ENCODE results near the gene CABLES2. TPM values are rescaled to one million over a fixed set of nuclear protein-coding genes. Genes with fewer than 3 reads are reported as not detected.

Gene CABLES2
- total RNA-seq, 4 donors from 2014 or later: 0.29 to 10.6 (median 2.6) TPM

- TF ChIP-seq CTCF (IDR thresholded peaks at IDR 0.05): no peak
- TF ChIP-seq POLR2A (IDR thresholded peaks at IDR 0.05): no peak
- Histone ChIP-seq H3K4me1 (peaks cover 7 to 26% of the 10 kb centered on the region in 2 donors), H3K9me3 (no peaks in the 10 kb centered on the region), H3K27me3 (no peaks in the 10 kb centered on the region), H3K4me3 (no peak overlapping the region), H3K36me3 (no peaks in the 10 kb centered on the region), H3K27ac (peak overlapping the region in 1 of 2 donors; percentile 68)
- no peak for DNase-seq
- intact Hi-C loops (cut with DNase I; ENCODE audit: low total_unique reads): no loop called here
These were observed 55.4 kb downstream of the CABLES2 start for GRCh38 chr20:62351469-62352401.

GRCh38 chr20:62350629-62351422, 56.3 kb downstream of the CABLES2 start:
- H3K4me1 ChIP-seq: peaks cover 6 to 17% of the 10 kb centered on the region in 2 donors
- DNase-seq: no peak
- H3K9me3 ChIP-seq: no peaks in the 10 kb centered on the region
- TF ChIP-seq CTCF (IDR thresholded peaks at IDR 0.05) (no peak), POLR2A (IDR thresholded peaks at IDR 0.05) (no peak)
- intact Hi-C loops (cut with DNase I; ENCODE audit: low total_unique reads): no loop called here
- no peaks in the 10 kb centered on the region for H3K27me3 ChIP-seq
- no peaks in the 10 kb centered on the region for H3K36me3 ChIP-seq
- no peak overlapping the region for H3K27ac ChIP-seq
- no peak overlapping the region for H3K4me3 ChIP-seq

GRCh38 chr20:62350098-62350628, 56.9 kb downstream of the CABLES2 start:
- no peak for DNase-seq
- Histone ChIP-seq H3K36me3 (no peaks in the 10 kb centered on the region), H3K27ac (no peak overlapping the region)

GRCh38 chr20:62349556-62350097, 57.5 kb downstream of the CABLES2 start:
- no peak for DNase-seq
- no peak for TF ChIP-seq POLR2A (IDR thresholded peaks at IDR 0.05)
- no peak for TF ChIP-seq CTCF (IDR thresholded peaks at IDR 0.05)
- Histone ChIP-seq H3K4me3 (no peak overlapping the region), H3K27ac (no peak overlapping the region), H3K4me1 (peaks cover 0 to 5% of the 10 kb centered on the region in 2 donors), H3K27me3 (no peaks in the 10 kb centered on the region), H3K9me3 (no peaks in the 10 kb centered on the region), H3K36me3 (no peaks in the 10 kb centered on the region)
- intact Hi-C loops (cut with DNase I; ENCODE audit: low total_unique reads): no loop called here

More at GRCh38 chr20:62350098-62350628, 56.9 kb downstream of the CABLES2 start:
- Histone ChIP-seq H3K4me1 (peaks cover 0 to 10% of the 10 kb centered on the region in 2 donors), H3K27me3 (no peaks in the 10 kb centered on the region), H3K4me3 (no peak overlapping the region), H3K9me3 (no peaks in the 10 kb centered on the region)
- intact Hi-C loops (cut with DNase I; ENCODE audit: low total_unique reads): no loop called here
- no peak for TF ChIP-seq CTCF (IDR thresholded peaks at IDR 0.05)
- no peak for TF ChIP-seq POLR2A (IDR thresholded peaks at IDR 0.05)

Measured in uterus (tissue), 4 donors.